Kidney capillary endothelial cell (primary cell): Measurements from ENCODE around the gene TLK1.

ENCODE experiments used
- DNase-seq: peaks from one replicate; pipeline ENCODE4 v3.0.0-alpha.2; 2018; ENCODE audit warnings: low spot score

Gene TLK1

GRCh38 chr2:171160119-171160955 is at the start of gene TLK1:
Gene TLK1, minus strand, starts transcription at chr2:171160893. Its CDS starts 465 bp downstream, at chr2:171160428.
- DNase-seq, result peak; percentile 53

GRCh38 chr2:171210216-171210863 is 49.6 kb upstream of the TLK1 start:
- no peak for DNase-seq

- DNase-seq, result no peak
These were observed 48.0 kb upstream of the TLK1 start for GRCh38 chr2:171208657-171209056.

- no peak for DNase-seq
These were observed 45.9 kb upstream of the TLK1 start for GRCh38 chr2:171206422-171207115.

GRCh38 chr2:171205551-171205950 is 44.9 kb upstream of the TLK1 start:
- no peak for DNase-seq

- DNase-seq, result no peak
These were observed 41.1 kb upstream of the TLK1 start for GRCh38 chr2:171201767-171202166.

- DNase-seq, result no peak
These were observed 40.6 kb upstream of the TLK1 start for GRCh38 chr2:171201271-171201670.

- no peak for DNase-seq
These were observed 39.8 kb upstream of the TLK1 start for GRCh38 chr2:171200469-171200868.

GRCh38 chr2:171191021-171191420 is 30.3 kb upstream of the TLK1 start:
- no peak for DNase-seq

GRCh38 chr2:171187819-171188218 is 27.1 kb upstream of the TLK1 start:
- DNase-seq, result no peak

- DNase-seq, result no peak
These were observed 26.5 kb upstream of the TLK1 start for GRCh38 chr2:171187177-171187576.

GRCh38 chr2:171185941-171186340 is 25.2 kb upstream of the TLK1 start:
- no peak for DNase-seq

GRCh38 chr2:171185165-171185818 is 24.6 kb upstream of the TLK1 start:
- no peak for DNase-seq

GRCh38 chr2:171181064-171182049 is 20.7 kb upstream of the TLK1 start:
- no peak for DNase-seq

GRCh38 chr2:171180229-171180930 is 19.7 kb upstream of the TLK1 start:
- DNase-seq, result no peak

- DNase-seq, result no peak
These were observed 18.3 kb upstream of the TLK1 start for GRCh38 chr2:171178993-171179392.

- DNase-seq, result no peak
These were observed 15.8 kb upstream of the TLK1 start for GRCh38 chr2:171176516-171176915.

- no peak for DNase-seq
These were observed 13.4 kb upstream of the TLK1 start for GRCh38 chr2:171174075-171174474.

GRCh38 chr2:171173087-171173486 is 12.4 kb upstream of the TLK1 start:
- no peak for DNase-seq

- no peak for DNase-seq
These were observed 11.1 kb upstream of the TLK1 start for GRCh38 chr2:171171808-171172207.

GRCh38 chr2:171169839-171170238 is 9.1 kb upstream of the TLK1 start:
- DNase-seq, result no peak
